OCI-LY7 (cell line): ENCODE data around the gene PCNA. TPM values are rescaled to one million over a fixed set of nuclear protein-coding genes. Genes with fewer than 3 reads are reported as not detected.
A peak's percentile ranks its signal among the peaks of the same experiment; 100 is the strongest.

Experiments used
- BruUV-seq: library from RNA; stranded (reverse); fragments of 400-500 nt; replicated peaks from 2 replicates; lab custom pipeline; 2021; lab: Mats Ljungman, UMichigan
- CTCF ChIA-PET: fragments of 300-600 bp; sonication (Branson Sonifier 250); formaldehyde crosslinking; loops from one replicate; lab custom pipeline; 2022; ENCODE audit warnings: antibody characterized with exemption; ENCODE audit not compliant: unreplicated experiment; lab: Charles Lee
- POLR2A ChIA-PET: fragments of 300-600 bp; sonication (Branson Sonifier 250); formaldehyde crosslinking; loops from one replicate; lab custom pipeline; 2022; ENCODE audit warnings: antibody characterized with exemption; lab: Charles Lee
- DNase-seq: peaks from one replicate; pipeline ENCODE4 v3.0.0-alpha.2; 2015; ENCODE audit warnings: low spot score
- H2AFZ ChIP-seq: fragments of 200-600 bp; sonication (generic), shearing (Covaris generic); 2 replicates; pipeline ENCODE4 v1.6.1; 2014; ENCODE audit warnings: mild to moderate bottlenecking, antibody characterized with exemption, low read length, moderate library complexity
- H3K27ac ChIP-seq: fragments of 200-600 bp; sonication (generic); 2 replicates; pipeline ENCODE4 v1.5.1; 2014; ENCODE audit warnings: mixed run types, low read depth, mild to moderate bottlenecking, moderate library complexity, low read length, inconsistent platforms; ENCODE audit not compliant: poor library complexity, severe bottlenecking
- H3K36me3 ChIP-seq: fragments of 200-600 bp; sonication (generic); 2 replicates; pipeline ENCODE4 v1.6.1; 2014; ENCODE audit warnings: mild to moderate bottlenecking, antibody characterized with exemption, low read length, moderate library complexity, mixed read lengths; ENCODE audit not compliant: insufficient read depth
- H3K4me1 ChIP-seq: fragments of 200-600 bp; sonication (generic); 2 replicates; pipeline ENCODE4 v1.5.1; 2014; ENCODE audit warnings: mild to moderate bottlenecking, low read length; ENCODE audit not compliant: insufficient read depth, poor library complexity, severe bottlenecking
- H3K4me2 ChIP-seq: fragments of 200-600 bp; sonication (generic); 2 replicates; pipeline ENCODE4 v1.6.1; 2014; ENCODE audit warnings: mild to moderate bottlenecking, low read length
- H3K4me3 ChIP-seq: fragments of 200-600 bp; sonication (generic); 2 replicates; pipeline ENCODE4 v1.5.1; 2014; ENCODE audit warnings: mild to moderate bottlenecking, low read depth, low read length; ENCODE audit not compliant: poor library complexity, severe bottlenecking
- H3K79me2 ChIP-seq: fragments of 200-600 bp; sonication (generic); 2 replicates; pipeline ENCODE4 v1.6.1; 2016; ENCODE audit warnings: low read depth, mild to moderate bottlenecking, low read length, moderate library complexity, mixed read lengths; ENCODE audit not compliant: insufficient read depth
- H3K9me2 ChIP-seq: fragments of 200-600 bp; sonication (generic); 2 replicates; pipeline ENCODE4 v1.6.1; 2016; ENCODE audit warnings: mild to moderate bottlenecking, low read length, mixed read lengths; ENCODE audit not compliant: insufficient read depth
- H3K9me3 ChIP-seq: fragments of 200-600 bp; sonication (generic); 2 replicates; pipeline ENCODE4 v1.6.1; 2014; ENCODE audit warnings: mild to moderate bottlenecking, mixed run types, low read length, mixed read lengths
- H4K20me1 ChIP-seq: fragments of 200-600 bp; sonication (generic); 2 replicates; pipeline ENCODE4 v1.6.1; 2014; ENCODE audit warnings: mild to moderate bottlenecking, antibody characterized with exemption, low read length, moderate library complexity, mixed read lengths; ENCODE audit not compliant: insufficient read depth
- EZH2phosphoT487 ChIP-seq: fragments of 200-600 bp; sonication (generic); IDR thresholded peaks from 2 replicates; pipeline ENCODE4 v1.6.1; 2018; ENCODE audit warnings: low read depth, borderline replicate concordance, mild to moderate bottlenecking, mixed run types, antibody characterized with exemption, low read length, moderate library complexity, mixed read lengths
- intact Hi-C: fragments of 100-400 bp; cut with micrococcal nuclease; formaldehyde crosslinking; loops from one replicate; pipeline ENCODE4 v1.10.0; 2022; ENCODE audit not compliant: unreplicated experiment
- total RNA-seq, 2 experiments: library from RNA; depleted of rRNA in 1 of 2; stranded (reverse); fragments of >200 nt in 1 of 2; shearing (Covaris generic) in 1 of 2; gene quantifications; 2 replicates each; pipeline ENCODE4 v1.2.3, GENCODE V29; 2014 to 2022
- TF ChIP-seq, protein P1 (sequence below): fragments of 200-600 bp; sonication (generic); conservative IDR thresholded peaks from 2 replicates; pipeline ENCODE4 v1.5.1; 2014; ENCODE audit warnings: mild to moderate bottlenecking, antibody characterized with exemption, low read length, moderate library complexity, mixed read lengths

Gene PCNA
- total RNA-seq, 2 experiments from 2014 or later = 470 to 567 TPM

GRCh38 chr20:5127859-5128424, 8.2 kb upstream of the PCNA start:
- H3K4me3 ChIP-seq = peak overlapping the region; percentile 81
- ChIA-PET CTCF (interaction anchor here (0.8 to 3.8 kb wide), 2 partner anchors 58 to 65 kb away, joined by 4 to 66 read pairs; no protein-coding TSS in a partner anchor), POLR2A (interaction anchor here (0.6 to 2.5 kb wide), 7 partner anchors 8 to 823 kb away, joined by 3 to 40 read pairs (median 4); partner anchors contain the start of genes MCM8, PCNA and TRMT6)
- DNase-seq = no peak
- peaks cover 30% of the 10 kb centered on the region for H3K4me1 ChIP-seq
- H3K9me2 ChIP-seq = no peaks in the 10 kb centered on the region
- TSS peak; percentile 63 for BruUV-seq
- TF ChIP-seq, protein P1, sequence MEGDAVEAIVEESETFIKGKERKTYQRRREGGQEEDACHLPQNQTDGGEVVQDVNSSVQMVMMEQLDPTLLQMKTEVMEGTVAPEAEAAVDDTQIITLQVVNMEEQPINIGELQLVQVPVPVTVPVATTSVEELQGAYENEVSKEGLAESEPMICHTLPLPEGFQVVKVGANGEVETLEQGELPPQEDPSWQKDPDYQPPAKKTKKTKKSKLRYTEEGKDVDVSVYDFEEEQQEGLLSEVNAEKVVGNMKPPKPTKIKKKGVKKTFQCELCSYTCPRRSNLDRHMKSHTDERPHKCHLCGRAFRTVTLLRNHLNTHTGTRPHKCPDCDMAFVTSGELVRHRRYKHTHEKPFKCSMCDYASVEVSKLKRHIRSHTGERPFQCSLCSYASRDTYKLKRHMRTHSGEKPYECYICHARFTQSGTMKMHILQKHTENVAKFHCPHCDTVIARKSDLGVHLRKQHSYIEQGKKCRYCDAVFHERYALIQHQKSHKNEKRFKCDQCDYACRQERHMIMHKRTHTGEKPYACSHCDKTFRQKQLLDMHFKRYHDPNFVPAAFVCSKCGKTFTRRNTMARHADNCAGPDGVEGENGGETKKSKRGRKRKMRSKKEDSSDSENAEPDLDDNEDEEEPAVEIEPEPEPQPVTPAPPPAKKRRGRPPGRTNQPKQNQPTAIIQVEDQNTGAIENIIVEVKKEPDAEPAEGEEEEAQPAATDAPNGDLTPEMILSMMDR = no peak
- no peak for TF ChIP-seq EZH2phosphoT487
- no peaks in the 10 kb centered on the region for H3K9me3 ChIP-seq
- peak overlapping the region; percentile 96 for H3K4me2 ChIP-seq
- peak overlapping the region; percentile 67; the same call in 1 of the 2 replicates for H2AFZ ChIP-seq
- intact Hi-C loops = loop anchor here (5.0 kb wide), 1 partner anchor 319 kb away; no protein-coding TSS in a partner anchor
- peaks cover 50% of the 10 kb centered on the region for H3K79me2 ChIP-seq
- H4K20me1 ChIP-seq = no peaks in the 10 kb centered on the region; the same call in 1 of the 2 replicates
- H3K27ac ChIP-seq = peak overlapping the region; percentile 80
- H3K36me3 ChIP-seq = peaks cover 14% of the 10 kb centered on the region; the same call in 1 of the 2 replicates

DNA sequence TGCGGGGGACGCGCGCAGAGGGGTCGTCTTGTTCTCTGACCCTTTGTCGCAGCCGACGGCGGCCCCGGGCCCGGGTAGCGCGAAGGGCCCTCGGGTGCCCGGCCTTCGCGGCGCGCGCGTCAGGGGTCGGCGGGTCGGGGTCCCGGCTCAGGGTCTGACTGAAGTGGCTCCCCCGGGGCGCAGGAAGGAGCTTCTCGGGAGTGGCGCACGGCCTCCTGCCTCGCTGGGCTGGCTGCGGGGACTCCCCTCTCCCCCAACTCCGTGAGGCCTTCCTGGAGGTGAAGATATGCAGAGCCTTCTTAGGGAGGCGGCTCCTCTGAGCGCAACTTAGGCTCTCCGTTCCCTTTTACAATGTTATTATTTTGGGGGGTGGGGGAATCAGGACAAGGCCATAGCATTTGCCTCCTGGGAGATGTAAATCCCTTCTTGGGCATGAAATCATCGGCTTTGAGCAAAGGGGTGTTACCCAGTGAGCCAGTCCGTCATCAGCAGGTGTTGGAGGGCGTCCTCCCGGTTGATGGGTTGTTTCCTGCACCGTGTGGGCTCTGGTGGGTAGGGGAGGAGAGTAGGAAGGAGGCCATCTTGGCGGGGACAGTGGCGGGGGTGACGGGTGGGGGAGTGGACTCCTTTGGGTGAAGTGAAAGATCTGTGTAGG, 7.6 kb upstream of the PCNA start:
- ChIA-PET CTCF (interaction anchor here (0.6 to 3.8 kb wide), 15 partner anchors 12 to 904 kb away, joined by 3 to 66 read pairs (median 4); no protein-coding TSS in a partner anchor), POLR2A (interaction anchor here (0.6 to 2.5 kb wide), 15 partner anchors 10 to 823 kb away, joined by 3 to 40 read pairs (median 4); partner anchors contain the start of genes MCM8 and TRMT6)
- Histone ChIP-seq H3K9me3 (no peaks in the 10 kb centered on the region), H3K79me2 (peaks cover 44% of the 10 kb centered on the region), H3K27ac (peak overlapping the region; percentile 80), H3K4me2 (peak overlapping the region; percentile 96), H3K36me3 (peaks cover 13% of the 10 kb centered on the region; the same call in 1 of the 2 replicates), H3K4me3 (peak overlapping the region; percentile 81), H3K9me2 (no peaks in the 10 kb centered on the region), H3K4me1 (peaks cover 33% of the 10 kb centered on the region), H4K20me1 (no peaks in the 10 kb centered on the region), H2AFZ (peak overlapping the region; percentile 67)
- intact Hi-C loops = loop anchor here (5.0 kb wide), 1 partner anchor 320 kb away; no protein-coding TSS in a partner anchor
- BruUV-seq = no TSS peak
- TF ChIP-seq, protein P1 = no peak
- TF ChIP-seq EZH2phosphoT487 = no peak
- peak; percentile 89 for DNase-seq
